Hematopoietic multipotent progenitor cell treated with erythropoietin and hydrocortisone succinate and interleukin-3 and kit ligand, for 6 days (in vitro differentiated cells): Measurements from ENCODE around the gene SERINC2.
A peak's percentile ranks its signal among the peaks of the same experiment; 100 is the strongest.
"Not testable (repeated sequence)": the region's sequence is repeated elsewhere in the genome, so short reads cannot be mapped to it uniquely, and the experiment has no call there.

Source experiments
- DNase-seq: peaks from one replicate; pipeline ENCODE4 v3.0.0-alpha.2; 2015

Gene SERINC2

GRCh38 chr1:31435471-31436409 lies 22.7 kb downstream of the SERINC2 start:
- no peak for DNase-seq

GRCh38 chr1:31436596-31437432 lies 23.8 kb downstream of the SERINC2 start:
- DNase-seq, result no peak

GRCh38 chr1:31437433-31438037 lies 24.5 kb downstream of the SERINC2 start:
- DNase-seq, result no peak

- no peak for DNase-seq
Measured at GRCh38 chr1:31439276-31439675, 26.3 kb downstream of the SERINC2 start.

GRCh38 chr1:31441073-31441472 lies 28.1 kb downstream of the SERINC2 start:
- no peak for DNase-seq

GRCh38 chr1:31441558-31441957 lies 28.5 kb downstream of the SERINC2 start:
- DNase-seq, result no peak

GRCh38 chr1:31441970-31442647 lies 29.1 kb downstream of the SERINC2 start:
- no peak for DNase-seq

- no peak for DNase-seq
Measured at GRCh38 chr1:31442648-31442994, 29.6 kb downstream of the SERINC2 start.

- DNase-seq, result no peak
Measured at GRCh38 chr1:31443673-31444072, 30.7 kb downstream of the SERINC2 start.

- DNase-seq, result peak; percentile 46
Measured at GRCh38 chr1:31444725-31445448, 31.9 kb downstream of the SERINC2 start.

- peak; percentile 31 for DNase-seq
Measured at GRCh38 chr1:31445951-31446350, 32.9 kb downstream of the SERINC2 start.

GRCh38 chr1:31447210-31447609 lies 34.2 kb downstream of the SERINC2 start:
- no peak for DNase-seq

GRCh38 chr1:31453384-31454079 lies 40.5 kb downstream of the SERINC2 start:
- DNase-seq, result no peak

- DNase-seq, result no peak
Measured at GRCh38 chr1:31458287-31458896, 45.4 kb downstream of the SERINC2 start.

GRCh38 chr1:31460027-31460426 lies 47.0 kb downstream of the SERINC2 start:
- DNase-seq, result peak; percentile 45

- no peak for DNase-seq
Measured at GRCh38 chr1:31467005-31467674, 54.1 kb downstream of the SERINC2 start.

GRCh38 chr1:31470794-31471315 lies 57.8 kb downstream of the SERINC2 start:
- DNase-seq, result no peak

- DNase-seq, result peak; percentile 23
Measured at GRCh38 chr1:31471452-31472313, 58.7 kb downstream of the SERINC2 start.

GRCh38 chr1:31472314-31472651 lies 59.3 kb downstream of the SERINC2 start:
- DNase-seq, result not testable (repeated sequence)
